PC-9 (cell line): Measurements from ENCODE around the gene ZFR. TPM values are rescaled to one million over a fixed set of nuclear protein-coding genes. Genes with fewer than 3 reads are reported as not detected.

ENCODE experiments used
- BruUV-seq: library from RNA; stranded (reverse); fragments of 400-500 nt; replicated peaks from 2 replicates; lab custom pipeline; 2021; lab: Mats Ljungman, UMichigan
- CTCF ChIA-PET: fragments of 300-600 bp; sonication (Branson Sonifier 250); formaldehyde crosslinking; loops from one replicate; lab custom pipeline; 2022; ENCODE audit warnings: antibody characterized with exemption; lab: Charles Lee
- POLR2A ChIA-PET: fragments of 300-600 bp; sonication (Branson Sonifier 250); formaldehyde crosslinking; loops from one replicate; lab custom pipeline; 2022; ENCODE audit warnings: antibody characterized with exemption; ENCODE audit not compliant: unreplicated experiment; lab: Charles Lee
- DNase-seq, 2 experiments: peaks; one replicate each; pipeline versions ENCODE4 v3.0.0 to v3.0.0-alpha.2; 2015 to 2022; ENCODE audit warnings: mixed read lengths in 1 of 2
- H2AFZ ChIP-seq: fragments of 200-600 bp; sonication (generic); 2 replicates; pipeline ENCODE4 v1.8.1; 2017; ENCODE audit warnings: antibody characterized with exemption
- H3F3A ChIP-seq: fragments of 200-600 bp; sonication (generic); 2 replicates; pipeline ENCODE4 v1.8.1; 2017; ENCODE audit warnings: antibody characterized with exemption, mild to moderate bottlenecking, low read depth; ENCODE audit not compliant: insufficient read depth
- H3K27ac ChIP-seq: fragments of 200-600 bp; sonication (generic); 2 replicates; pipeline ENCODE4 v1.6.1; 2016; ENCODE audit warnings: mixed run types
- H3K27me3 ChIP-seq: fragments of 200-600 bp; sonication (generic); 2 replicates; pipeline ENCODE4 v1.6.1; 2016; ENCODE audit warnings: low read depth, mixed run types; ENCODE audit not compliant: insufficient read depth
- H3K36me3 ChIP-seq: fragments of 200-600 bp; sonication (generic); 2 replicates; pipeline ENCODE4 v1.6.1; 2016; ENCODE audit warnings: low read depth, mixed run types
- H3K4me1 ChIP-seq: fragments of 200-600 bp; sonication (generic); replicated peaks from 2 replicates; pipeline ENCODE4 v1.6.1; 2016; ENCODE audit warnings: mixed run types; ENCODE audit not compliant: insufficient read depth
- H3K4me2 ChIP-seq: fragments of 200-600 bp; sonication (generic); 2 replicates; pipeline ENCODE4 v1.6.1; 2017; ENCODE audit warnings: mixed run types
- H3K4me3 ChIP-seq: fragments of 200-600 bp; sonication (generic); 2 replicates; pipeline ENCODE4 v1.6.1; 2016; ENCODE audit warnings: mixed run types
- H3K79me2 ChIP-seq: fragments of 200-600 bp; sonication (generic); 2 replicates; pipeline ENCODE4 v1.6.1; 2017; ENCODE audit warnings: low read depth, mixed run types
- H3K9me2 ChIP-seq: fragments of 200-600 bp; sonication (generic); 2 replicates; pipeline ENCODE4 v1.8.1; 2017; ENCODE audit warnings: mild to moderate bottlenecking; ENCODE audit not compliant: insufficient read depth
- H3K9me3 ChIP-seq: fragments of 200-600 bp; sonication (generic); 2 replicates; pipeline ENCODE4 v1.8.1; 2016; ENCODE audit warnings: low read depth; ENCODE audit not compliant: insufficient read depth
- H4K20me1 ChIP-seq: fragments of 200-600 bp; sonication (generic); 2 replicates; pipeline ENCODE4 v1.8.1; 2017; ENCODE audit not compliant: insufficient read depth
- EZH2 ChIP-seq: fragments of 200-600 bp; sonication (generic); IDR thresholded peaks from 2 replicates; pipeline ENCODE4 v1.8.0; 2017; ENCODE audit warnings: antibody characterized with exemption, low read depth
- intact Hi-C: fragments of 100-400 bp; cut with micrococcal nuclease; formaldehyde crosslinking; loops from one replicate; pipeline ENCODE4 v1.10.0; 2022; ENCODE audit not compliant: unreplicated experiment
- total RNA-seq: library from RNA; stranded (reverse); gene quantifications from 2 replicates; pipeline ENCODE4 v1.2.3, GENCODE V29; 2021
- TF ChIP-seq, protein P1 (sequence below): fragments of 200-600 bp; sonication (generic); conservative IDR thresholded peaks from 2 replicates; pipeline ENCODE4 v1.6.1; 2017; ENCODE audit warnings: mixed run types, antibody characterized with exemption, mild to moderate bottlenecking, moderate library complexity

ZFR gene
- total RNA-seq, 1 experiment from 2014 or later: 69.2 TPM

DNA sequence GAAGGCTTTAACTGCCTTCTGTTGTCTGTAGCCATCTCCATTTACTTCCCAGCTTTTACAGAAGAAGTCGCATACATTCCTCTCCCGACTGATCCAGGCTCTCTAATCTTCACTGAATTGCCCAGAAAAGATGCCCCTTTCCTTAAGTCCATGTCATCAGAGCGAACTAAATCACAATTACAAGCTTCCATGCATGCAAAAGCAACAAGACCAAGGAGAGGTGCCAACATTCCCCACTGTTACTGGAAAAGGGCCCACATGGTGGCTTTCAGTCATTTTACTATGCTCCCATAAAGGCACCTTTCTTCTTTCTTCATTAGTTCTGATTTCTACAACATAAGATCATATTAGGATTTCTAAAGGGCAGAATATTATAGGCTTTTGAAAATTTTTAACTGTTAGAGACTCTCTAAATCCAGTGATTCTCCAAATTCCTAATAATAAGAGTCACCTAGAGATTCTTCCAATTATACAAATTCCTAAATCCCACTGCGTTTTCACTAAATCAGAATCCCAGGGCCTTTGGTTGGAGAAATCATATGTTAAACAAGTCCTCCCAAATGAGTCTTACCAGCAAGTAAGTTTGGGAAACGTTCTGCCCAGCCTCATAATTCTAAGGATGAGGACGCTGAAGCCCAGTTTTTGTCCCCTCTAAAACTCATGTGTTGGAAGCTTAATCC, 17.0 kb upstream of the ZFR start:
- TF ChIP-seq EZH2: no peak
- TF ChIP-seq, protein P1, sequence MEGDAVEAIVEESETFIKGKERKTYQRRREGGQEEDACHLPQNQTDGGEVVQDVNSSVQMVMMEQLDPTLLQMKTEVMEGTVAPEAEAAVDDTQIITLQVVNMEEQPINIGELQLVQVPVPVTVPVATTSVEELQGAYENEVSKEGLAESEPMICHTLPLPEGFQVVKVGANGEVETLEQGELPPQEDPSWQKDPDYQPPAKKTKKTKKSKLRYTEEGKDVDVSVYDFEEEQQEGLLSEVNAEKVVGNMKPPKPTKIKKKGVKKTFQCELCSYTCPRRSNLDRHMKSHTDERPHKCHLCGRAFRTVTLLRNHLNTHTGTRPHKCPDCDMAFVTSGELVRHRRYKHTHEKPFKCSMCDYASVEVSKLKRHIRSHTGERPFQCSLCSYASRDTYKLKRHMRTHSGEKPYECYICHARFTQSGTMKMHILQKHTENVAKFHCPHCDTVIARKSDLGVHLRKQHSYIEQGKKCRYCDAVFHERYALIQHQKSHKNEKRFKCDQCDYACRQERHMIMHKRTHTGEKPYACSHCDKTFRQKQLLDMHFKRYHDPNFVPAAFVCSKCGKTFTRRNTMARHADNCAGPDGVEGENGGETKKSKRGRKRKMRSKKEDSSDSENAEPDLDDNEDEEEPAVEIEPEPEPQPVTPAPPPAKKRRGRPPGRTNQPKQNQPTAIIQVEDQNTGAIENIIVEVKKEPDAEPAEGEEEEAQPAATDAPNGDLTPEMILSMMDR: no peak
- no peak overlapping the region for H3K4me2 ChIP-seq
- no TSS peak for BruUV-seq
- H3K27ac ChIP-seq: no peak overlapping the region
- no peaks in the 10 kb centered on the region for H3F3A ChIP-seq
- no peaks in the 10 kb centered on the region for H4K20me1 ChIP-seq
- no peaks in the 10 kb centered on the region for H3K79me2 ChIP-seq
- POLR2A ChIA-PET: no interaction called here
- no peaks in the 10 kb centered on the region for H3K36me3 ChIP-seq
- peaks cover 11% of the 10 kb centered on the region; the same call in 1 of the 2 replicates for H3K27me3 ChIP-seq
- no peak for DNase-seq
- CTCF ChIA-PET: no interaction called here
- H3K4me1 ChIP-seq: no peaks in the 10 kb centered on the region
- no peaks in the 10 kb centered on the region for H3K9me3 ChIP-seq
- intact Hi-C loops: no loop called here
- H2AFZ ChIP-seq: no peak overlapping the region
- no peaks in the 10 kb centered on the region for H3K9me2 ChIP-seq
- no peak overlapping the region for H3K4me3 ChIP-seq

DNA sequence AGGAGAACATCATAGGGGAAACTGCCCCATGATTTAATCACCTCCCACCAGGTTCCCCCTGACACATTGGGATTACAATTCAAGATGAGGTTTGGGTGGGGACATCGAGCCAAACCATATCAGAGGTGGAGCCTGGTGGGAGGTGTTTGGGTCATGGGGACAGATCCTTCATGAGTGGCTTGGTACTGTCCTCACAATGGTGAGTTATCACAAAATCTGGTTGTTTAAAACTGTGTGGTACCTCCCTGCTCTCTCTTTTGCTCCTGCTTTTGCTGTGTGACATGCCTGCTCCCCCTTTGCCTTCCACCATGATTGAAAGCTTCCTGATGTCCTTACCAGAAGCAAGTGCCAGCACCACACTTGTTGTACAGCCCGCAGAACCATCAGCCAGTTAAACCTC, 16.2 kb upstream of the ZFR start:
- Histone ChIP-seq H3K27me3 (peaks cover 20% of the 10 kb centered on the region; the same call in 1 of the 2 replicates), H3K9me2 (no peaks in the 10 kb centered on the region), H3K4me2 (no peak overlapping the region), H3K9me3 (no peaks in the 10 kb centered on the region), H3K27ac (no peak overlapping the region), H3K4me3 (no peak overlapping the region), H3K36me3 (no peaks in the 10 kb centered on the region), H3K4me1 (no peaks in the 10 kb centered on the region), H3F3A (no peaks in the 10 kb centered on the region), H4K20me1 (no peaks in the 10 kb centered on the region), H3K79me2 (no peaks in the 10 kb centered on the region), H2AFZ (no peak overlapping the region)
- ChIA-PET POLR2A (no interaction called here), CTCF (no interaction called here)
- TF ChIP-seq, protein P1: no peak
- TF ChIP-seq EZH2: no peak
- intact Hi-C loops: no loop called here
- no peak for DNase-seq
- no TSS peak for BruUV-seq

DNA sequence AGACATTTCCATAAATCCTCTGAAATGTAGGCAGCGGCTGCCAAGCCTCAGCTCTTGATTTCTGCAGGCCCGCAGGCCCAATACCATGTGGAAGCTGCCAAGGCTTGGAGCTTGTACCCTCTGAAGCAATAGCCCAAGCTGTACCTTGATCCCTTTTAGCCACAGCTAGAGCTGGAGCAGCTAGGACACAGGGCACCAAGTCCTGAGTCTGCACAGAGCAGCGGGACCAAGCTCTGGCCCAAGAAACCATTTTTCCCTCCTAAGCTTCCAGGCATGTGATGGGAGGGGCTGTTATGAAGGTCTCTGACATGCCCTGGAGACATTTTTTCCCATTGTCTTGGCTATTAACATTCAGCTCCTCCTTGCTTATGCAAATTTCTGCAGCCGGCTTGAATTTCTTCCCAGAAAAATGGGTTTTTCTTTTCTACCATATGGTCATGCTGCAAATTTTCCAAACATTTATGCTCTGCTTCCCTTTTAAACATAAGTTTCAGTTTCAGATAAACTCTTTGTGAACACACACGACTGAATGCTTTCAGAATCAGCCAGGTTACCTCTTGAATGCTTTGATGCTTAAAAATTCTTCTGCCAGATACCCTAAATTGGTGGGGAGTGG, 14.4 kb upstream of the ZFR start:
- Histone ChIP-seq H3K4me3 (no peak overlapping the region), H3K4me1 (no peaks in the 10 kb centered on the region), H3K9me2 (no peaks in the 10 kb centered on the region), H3K27ac (no peak overlapping the region), H4K20me1 (no peaks in the 10 kb centered on the region), H3K36me3 (no peaks in the 10 kb centered on the region), H3K79me2 (no peaks in the 10 kb centered on the region), H3K9me3 (no peaks in the 10 kb centered on the region), H3K27me3 (peaks cover 35% of the 10 kb centered on the region), H3F3A (no peaks in the 10 kb centered on the region), H2AFZ (no peak overlapping the region), H3K4me2 (no peak overlapping the region)
- DNase-seq: no peak
- no TSS peak for BruUV-seq
- no peak for TF ChIP-seq EZH2
- TF ChIP-seq, protein P1: no peak
- intact Hi-C loops: no loop called here
- ChIA-PET POLR2A (no interaction called here), CTCF (no interaction called here)
